Hepatocyte (in vitro differentiated cells): ENCODE measurements around the gene SLC7A10. TPM values are rescaled to one million over a fixed set of nuclear protein-coding genes. Genes with fewer than 3 reads are reported as not detected.
"Not testable (repeated sequence)": the region's sequence is repeated elsewhere in the genome, so short reads cannot be mapped to it uniquely, and the experiment has no call there.

Source experiments
- DNase-seq: peaks from one replicate; pipeline ENCODE4 v3.0.0-alpha.2; 2016; ENCODE audit warnings: low spot score
- H2AFZ ChIP-seq: fragments of 200-600 bp; sonication (generic); 2 replicates; pipeline ENCODE4 v1.6.0; 2016; ENCODE audit warnings: antibody characterized with exemption, mild to moderate bottlenecking
- H3K27ac ChIP-seq: fragments of 200-600 bp; sonication (generic); 2 replicates; pipeline ENCODE4 v1.5.1; 2016; ENCODE audit warnings: mild to moderate bottlenecking
- H3K27me3 ChIP-seq: fragments of 200-600 bp; sonication (generic); 2 replicates; pipeline ENCODE4 v1.6.1; 2016
- H3K36me3 ChIP-seq: fragments of 200-600 bp; sonication (generic); replicated peaks from 2 replicates; pipeline ENCODE4 v1.5.1; 2016; ENCODE audit warnings: low read depth; ENCODE audit not compliant: insufficient read depth
- H3K4me1 ChIP-seq: fragments of 200-600 bp; sonication (generic); 2 replicates; pipeline ENCODE4 v1.5.1; 2016; ENCODE audit warnings: mild to moderate bottlenecking, moderate library complexity; ENCODE audit not compliant: insufficient read depth
- H3K4me2 ChIP-seq: fragments of 200-600 bp; sonication (generic); 2 replicates; pipeline ENCODE4 v1.6.0; 2016
- H3K4me3 ChIP-seq: fragments of 200-600 bp; sonication (generic); 2 replicates; pipeline ENCODE4 v1.5.1; 2016; ENCODE audit warnings: mild to moderate bottlenecking
- H3K79me2 ChIP-seq: fragments of 200-600 bp; sonication (generic); 2 replicates; pipeline ENCODE4 v1.6.0; 2017; ENCODE audit warnings: mild to moderate bottlenecking
- H3K9me2 ChIP-seq: fragments of 200-600 bp; sonication (generic); replicated peaks from 2 replicates; pipeline ENCODE4 v1.6.0; 2017; ENCODE audit warnings: mild to moderate bottlenecking; ENCODE audit not compliant: insufficient read depth
- H3K9me3 ChIP-seq: fragments of 200-600 bp; sonication (generic); 2 replicates; pipeline ENCODE4 v1.5.1; 2016; ENCODE audit warnings: low read depth, mild to moderate bottlenecking
- H4K20me1 ChIP-seq: fragments of 200-600 bp; sonication (generic); 2 replicates; pipeline ENCODE4 v1.6.0; 2016; ENCODE audit warnings: mild to moderate bottlenecking; ENCODE audit not compliant: insufficient read depth, poor library complexity, severe bottlenecking
- EZH2 ChIP-seq: fragments of 200-600 bp; sonication (generic); IDR thresholded peaks from 2 replicates; pipeline ENCODE4 v1.6.1; 2016; ENCODE audit warnings: antibody characterized with exemption, mild to moderate bottlenecking, borderline replicate concordance
- EZH2phosphoT487 ChIP-seq: fragments of 200-600 bp; sonication (generic); IDR thresholded peaks from one replicate; pipeline ENCODE4 v1.6.1; 2018; ENCODE audit warnings: antibody characterized with exemption, mild to moderate bottlenecking, low read depth, moderate library complexity; ENCODE audit not compliant: unreplicated experiment, severe bottlenecking
- WGBS: methylation state at CpG from one replicate; pipeline ENCODE4 v1.1.6; 2016; ENCODE audit warnings: low lambda C conversion rate; ENCODE audit errors: missing lambda C conversion rate; 5-methylcytosine and 5-hydroxymethylcytosine counted together
- polyA plus RNA-seq: library from polyadenylated mRNA; unstranded; fragments of >200 nt; fragmentation: Nextera tagmentation; extraction: Ambion mirVana; gene quantifications from 2 replicates; pipeline ENCODE4 v1.2.1, GENCODE V29; 2016
- total RNA-seq: library from RNA; depleted of rRNA; stranded (reverse); fragments of >200 nt; gene quantifications from 2 replicates; pipeline ENCODE4 v1.2.3, GENCODE V29; 2014
- TF ChIP-seq, protein P1 (sequence below): fragments of 200-600 bp; sonication (generic); IDR thresholded peaks from 2 replicates; pipeline ENCODE4 v1.5.1; 2016; ENCODE audit warnings: antibody characterized with exemption, mild to moderate bottlenecking; ENCODE audit not compliant: poor library complexity

SLC7A10 gene
- total and polyA plus RNA-seq, 2 experiments from 2014 or later, result 5.5 to 7.3 TPM

DNA sequence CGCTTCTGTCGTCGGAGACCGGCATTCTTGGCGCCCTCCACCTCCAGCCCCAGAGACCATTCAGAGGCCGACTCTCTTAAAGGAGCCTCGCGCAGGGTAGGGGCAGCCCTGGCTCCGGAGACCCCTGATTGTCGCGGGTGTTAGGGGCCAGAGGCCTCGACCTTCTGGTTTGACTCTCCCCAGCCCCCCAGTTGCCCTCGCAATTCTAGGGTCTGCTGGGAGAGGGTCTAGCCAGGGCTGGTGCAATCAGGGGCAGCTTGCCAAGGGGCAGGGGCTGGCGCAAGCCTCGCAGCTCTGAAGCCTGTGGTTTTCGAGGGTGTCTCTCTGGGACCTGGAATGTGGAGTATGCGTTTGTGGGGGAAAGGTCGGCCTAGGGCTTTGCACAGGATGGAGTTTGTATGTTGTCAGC lies 1.6 kb upstream of the SLC7A10 start:
- H3K4me3 ChIP-seq, result no peak overlapping the region
- H3K79me2 ChIP-seq, result no peaks in the 10 kb centered on the region
- WGBS, result 32% methylated on average over 18 of the region's 18 CpGs
- no peaks in the 10 kb centered on the region for H4K20me1 ChIP-seq
- H3K27ac ChIP-seq, result no peak overlapping the region
- H3K4me1 ChIP-seq, result peaks cover 9% of the 10 kb centered on the region
- peaks cover 34% of the 10 kb centered on the region for H3K27me3 ChIP-seq
- no peak overlapping the region for H2AFZ ChIP-seq
- H3K4me2 ChIP-seq, result peak overlapping the region; percentile 85
- DNase-seq, result no peak
- peaks cover 4% of the 10 kb centered on the region for H3K9me3 ChIP-seq
- H3K9me2 ChIP-seq, result no peaks in the 10 kb centered on the region
- no peaks in the 10 kb centered on the region for H3K36me3 ChIP-seq
- TF ChIP-seq EZH2, result no peak
- TF ChIP-seq, protein P1, sequence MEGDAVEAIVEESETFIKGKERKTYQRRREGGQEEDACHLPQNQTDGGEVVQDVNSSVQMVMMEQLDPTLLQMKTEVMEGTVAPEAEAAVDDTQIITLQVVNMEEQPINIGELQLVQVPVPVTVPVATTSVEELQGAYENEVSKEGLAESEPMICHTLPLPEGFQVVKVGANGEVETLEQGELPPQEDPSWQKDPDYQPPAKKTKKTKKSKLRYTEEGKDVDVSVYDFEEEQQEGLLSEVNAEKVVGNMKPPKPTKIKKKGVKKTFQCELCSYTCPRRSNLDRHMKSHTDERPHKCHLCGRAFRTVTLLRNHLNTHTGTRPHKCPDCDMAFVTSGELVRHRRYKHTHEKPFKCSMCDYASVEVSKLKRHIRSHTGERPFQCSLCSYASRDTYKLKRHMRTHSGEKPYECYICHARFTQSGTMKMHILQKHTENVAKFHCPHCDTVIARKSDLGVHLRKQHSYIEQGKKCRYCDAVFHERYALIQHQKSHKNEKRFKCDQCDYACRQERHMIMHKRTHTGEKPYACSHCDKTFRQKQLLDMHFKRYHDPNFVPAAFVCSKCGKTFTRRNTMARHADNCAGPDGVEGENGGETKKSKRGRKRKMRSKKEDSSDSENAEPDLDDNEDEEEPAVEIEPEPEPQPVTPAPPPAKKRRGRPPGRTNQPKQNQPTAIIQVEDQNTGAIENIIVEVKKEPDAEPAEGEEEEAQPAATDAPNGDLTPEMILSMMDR, result no peak
- no peak for TF ChIP-seq EZH2phosphoT487

DNA sequence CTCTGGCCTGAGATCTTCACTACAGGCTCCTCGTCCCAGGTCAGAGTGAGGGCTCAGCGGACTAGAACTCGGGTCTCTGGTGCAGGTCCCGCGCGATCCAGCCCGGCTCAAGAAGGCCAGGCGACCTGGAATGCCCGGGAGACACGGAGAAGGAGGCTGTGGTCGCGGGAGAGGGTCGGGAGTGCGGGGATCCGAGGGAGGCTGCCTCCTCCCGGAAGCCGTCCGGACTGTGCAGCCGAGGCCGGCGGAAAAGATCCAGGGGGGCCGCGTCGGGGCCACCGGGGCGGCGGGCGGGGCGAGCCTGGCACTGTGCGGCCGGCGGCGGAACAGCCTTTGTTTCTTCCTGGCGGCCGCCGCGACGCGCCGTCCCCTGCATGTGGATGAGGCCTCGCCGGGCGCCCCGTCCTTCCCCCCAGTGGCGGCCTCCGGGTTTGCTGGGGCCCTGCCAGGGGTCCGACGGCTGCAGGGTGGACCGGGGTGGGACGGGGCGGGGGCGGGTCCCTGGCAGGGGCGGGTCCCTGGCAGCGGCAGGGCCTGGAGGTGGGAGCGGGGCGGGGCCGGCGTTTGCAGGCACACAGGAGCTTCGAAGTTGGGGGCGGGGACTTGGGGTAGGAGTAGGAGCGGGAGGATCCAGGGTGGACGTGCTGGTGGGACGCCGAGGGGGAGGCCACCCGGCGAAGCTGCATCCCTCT lies 1.0 kb upstream of the SLC7A10 start:
- Histone ChIP-seq H3K79me2 (no peaks in the 10 kb centered on the region), H3K9me2 (no peaks in the 10 kb centered on the region), H3K36me3 (no peaks in the 10 kb centered on the region), H3K4me2 (peak overlapping the region; percentile 85), H4K20me1 (no peaks in the 10 kb centered on the region), H3K4me3 (no peak overlapping the region), H3K27ac (no peak overlapping the region), H2AFZ (no peak overlapping the region), H3K4me1 (peaks cover 9% of the 10 kb centered on the region), H3K27me3 (peaks cover 34% of the 10 kb centered on the region), H3K9me3 (peaks cover 4% of the 10 kb centered on the region)
- DNase-seq, result peak; percentile 83
- 5% methylated on average over 34 of the region's 66 CpGs for WGBS
- TF ChIP-seq EZH2phosphoT487 (no peak), EZH2 (no peak)
- TF ChIP-seq, protein P1, result no peak

DNA sequence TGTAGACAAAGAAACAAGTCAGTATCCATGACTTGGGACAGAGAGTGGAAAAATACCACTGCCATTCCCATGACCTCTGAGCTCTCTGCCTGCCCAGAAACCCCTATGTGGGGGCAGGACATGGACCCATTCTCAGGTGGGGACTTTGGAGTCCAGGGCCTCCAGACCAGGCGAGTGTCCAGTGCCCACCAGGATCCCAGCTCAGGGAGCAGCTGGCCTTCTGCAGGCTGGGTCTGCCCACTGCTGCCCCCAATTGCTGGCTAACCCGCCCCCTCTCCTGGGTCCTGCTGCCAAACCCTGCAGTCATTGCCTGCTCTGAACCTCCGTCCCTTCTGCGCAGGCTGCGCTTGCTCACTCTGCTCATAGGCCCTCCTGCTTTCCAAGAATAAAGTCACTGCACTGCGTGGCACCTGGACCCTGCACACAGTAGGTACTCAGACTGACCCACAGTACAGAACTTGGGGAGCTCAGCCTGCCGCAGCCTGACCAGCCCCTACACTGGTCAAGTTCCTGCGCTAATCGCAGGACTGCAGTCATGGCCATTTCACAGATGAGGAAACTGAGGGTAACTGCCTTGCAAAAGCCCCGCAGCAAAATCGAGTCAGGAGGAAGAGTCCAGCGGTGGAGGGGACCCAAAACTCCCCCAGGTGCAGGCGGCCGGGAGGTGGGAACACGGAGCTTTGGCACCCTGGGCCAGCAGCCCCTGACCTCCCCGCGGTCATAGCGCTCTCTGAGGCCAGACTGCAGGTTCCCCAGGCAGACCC lies 774 bp downstream of the SLC7A10 start:
- no peaks in the 10 kb centered on the region for H3K9me2 ChIP-seq
- H3K36me3 ChIP-seq, result no peaks in the 10 kb centered on the region
- TF ChIP-seq EZH2, result no peak
- TF ChIP-seq, protein P1, result no peak
- no peak for TF ChIP-seq EZH2phosphoT487
- H4K20me1 ChIP-seq, result no peaks in the 10 kb centered on the region
- H3K9me3 ChIP-seq, result peaks cover 4% of the 10 kb centered on the region
- peak overlapping the region; percentile 85 for H3K4me2 ChIP-seq
- no peaks in the 10 kb centered on the region for H3K79me2 ChIP-seq
- H3K27ac ChIP-seq, result no peak overlapping the region
- 74% methylated on average over 18 of the region's 18 CpGs for WGBS
- peaks cover 9% of the 10 kb centered on the region for H3K4me1 ChIP-seq
- peaks cover 29% of the 10 kb centered on the region for H3K27me3 ChIP-seq
- H2AFZ ChIP-seq, result no peak overlapping the region
- no peak for DNase-seq
- H3K4me3 ChIP-seq, result no peak overlapping the region

DNA sequence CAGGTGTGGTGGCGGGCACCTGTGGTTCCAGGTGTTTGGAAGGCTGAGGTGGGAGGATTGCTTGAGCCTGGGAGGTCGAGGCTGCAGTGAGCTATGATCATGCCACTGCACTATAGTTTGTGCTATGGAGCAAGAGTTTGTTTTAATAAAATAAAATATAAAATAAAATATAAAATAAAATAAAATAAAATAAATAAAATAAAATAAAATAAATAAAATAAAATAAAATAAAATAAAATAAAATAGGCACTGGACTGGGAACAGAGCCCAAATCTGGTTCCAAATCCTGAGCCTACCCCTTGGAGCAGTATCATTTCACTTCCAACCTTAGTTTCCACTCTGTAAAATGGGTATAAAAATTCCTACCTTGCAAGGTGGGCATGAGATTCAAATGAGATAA lies 3.4 kb downstream of the SLC7A10 start:
- not testable (repeated sequence) for H4K20me1 ChIP-seq, H3K27ac ChIP-seq, H3K79me2 ChIP-seq, H3K36me3 ChIP-seq, H3K4me2 ChIP-seq, H3K9me3 ChIP-seq, H3K4me1 ChIP-seq, H2AFZ ChIP-seq, H3K9me2 ChIP-seq, H3K4me3 ChIP-seq, DNase-seq
- WGBS, result 100% methylated on average over 2 of the region's 2 CpGs
- peaks cover 26% of the 10 kb centered on the region for H3K27me3 ChIP-seq
